K562 (cell line): ENCODE results near the gene LRRC25. TPM values are rescaled to one million over a fixed set of nuclear protein-coding genes. Genes with fewer than 3 reads are reported as not detected.

Experiments used
- ARID4B ChIP-seq: sonication (generic); formaldehyde crosslinking; IDR thresholded peaks from 2 replicates; pipeline ENCODE4 v1.8.0; 2022; ENCODE audit warnings: mild to moderate bottlenecking, missing genetic modification reagents
- BCL6 ChIP-seq: fragments of 250-450 bp; sonication (Bioruptor Pico); IDR thresholded peaks from 2 replicates; pipeline ENCODE4 v1.4.0; 2020
- BDP1 ChIP-seq: IDR thresholded peaks from 3 replicates; pipeline ENCODE4 v1.6.1; 2011; ENCODE audit not compliant: insufficient read length, insufficient read depth
- CREB3 ChIP-seq: fragments of 450-650 bp; conservative IDR thresholded peaks from 2 replicates; pipeline ENCODE4 v1.6.1; 2016; ENCODE audit warnings: missing genetic modification characterization, low read depth, mild to moderate bottlenecking, missing compliant biosample characterization, moderate library complexity
- HMBOX1 ChIP-seq: sonication (generic); IDR thresholded peaks from 2 replicates; pipeline ENCODE4 v1.6.1; 2016
- MAZ ChIP-seq, 2 experiments: fragments of 450-650 bp in 1 of 2; sonication (generic) in 1 of 2; formaldehyde crosslinking; IDR thresholded peaks in 1 of 2; conservative IDR thresholded peaks in 1 of 2; 2 replicates each; pipeline versions ENCODE4 v1.4.0 to v1.5.0; 2020; ENCODE audit warnings: mild to moderate bottlenecking in 1 of 2, missing genetic modification reagents in 1 of 2
- MCM2 ChIP-seq: fragments of 450-650 bp; IDR thresholded peaks from 2 replicates; pipeline ENCODE4 v1.6.1; 2017; ENCODE audit warnings: low read depth, mild to moderate bottlenecking
- MCM3 ChIP-seq: fragments of 450-650 bp; IDR thresholded peaks from 2 replicates; pipeline ENCODE4 v1.6.1; 2016
- MTA1 ChIP-seq: fragments of 450-650 bp; IDR thresholded peaks from 2 replicates; pipeline ENCODE4 v1.6.1; 2017; ENCODE audit warnings: borderline replicate concordance
- NBN ChIP-seq: fragments of 450-650 bp; IDR thresholded peaks from 2 replicates; pipeline ENCODE4 v1.6.1; 2016; ENCODE audit warnings: low read depth, mild to moderate bottlenecking
- NR3C1 ChIP-seq: sonication (generic); formaldehyde crosslinking; IDR thresholded peaks from 2 replicates; pipeline ENCODE4 v1.8.1; 2022; ENCODE audit warnings: missing genetic modification reagents
- PHF20 ChIP-seq: fragments of 450-650 bp; IDR thresholded peaks from 2 replicates; pipeline ENCODE4 v1.6.1; 2018; ENCODE audit not compliant: partially characterized antibody
- PRMT5 ChIP-seq: sonication (generic); formaldehyde crosslinking; IDR thresholded peaks from 2 replicates; pipeline ENCODE4 v1.5.0; 2020; ENCODE audit warnings: missing genetic modification reagents
- PRPF4 ChIP-seq: fragments of 200-400 bp; formaldehyde crosslinking; IDR thresholded peaks from one replicate; pipeline ENCODE4 v1.6.1; 2017; ENCODE audit warnings: low read length, low read depth, mild to moderate bottlenecking; ENCODE audit not compliant: insufficient read depth, poor library complexity, severe bottlenecking
- TAF9B ChIP-seq: fragments of 450-650 bp; IDR thresholded peaks from 2 replicates; pipeline ENCODE4 v1.6.1; 2018; ENCODE audit warnings: mild to moderate bottlenecking; ENCODE audit not compliant: partially characterized antibody
- TEAD1 ChIP-seq, 2 experiments: fragments of 450-650 bp in 1 of 2; sonication (generic) in 1 of 2; formaldehyde crosslinking; IDR thresholded peaks; 2 replicates each; pipeline versions ENCODE4 v1.4.0 to v1.8.0; 2020 to 2022; ENCODE audit warnings: mild to moderate bottlenecking in 2 of 2, missing genetic modification reagents in 1 of 2
- ZBTB11 ChIP-seq, 3 experiments: fragments of 200-800 bp in 1 of 3; fragments of 250-450 bp in 1 of 3; fragments of 450-650 bp in 1 of 3; sonication (Bioruptor Pico) in 1 of 3; sonication (Bioruptor generic) in 1 of 3; formaldehyde crosslinking in 1 of 3; IDR thresholded peaks; 2 replicates each; pipeline versions ENCODE4 v1.6.1 to v1.8.0; 2016 to 2022; ENCODE audit warnings: mild to moderate bottlenecking in 2 of 3, missing genetic modification characterization in 2 of 3, missing compliant biosample characterization in 1 of 3, moderate library complexity in 1 of 3
- ZFX ChIP-seq: sonication (generic); formaldehyde crosslinking; IDR thresholded peaks from 2 replicates; pipeline ENCODE4 v1.8.0; 2022; ENCODE audit warnings: mild to moderate bottlenecking, missing genetic modification reagents, moderate library complexity
- polyA plus RNA-seq, 8 experiments: library from polyadenylated mRNA; depleted of rRNA in 4 of 8; stranded (reverse) in 5 of 8; unstranded in 3 of 8; fragments of >200 nt; fragmentation: Nextera tagmentation in 2 of 8; fragmentation: Illumina TruSeq in 1 of 8; extraction: Ambion mirVana in 2 of 8; extraction: Trizol in 1 of 8; gene quantifications; 2 replicates each; pipeline versions ENCODE4 v1.2.1 to v1.2.3, GENCODE V29; 2011 to 2014; ENCODE audit warnings: inconsistent platforms in 1 of 8, missing spikeins in 1 of 8
- total RNA-seq, 7 experiments: library from RNA; depleted of rRNA in 6 of 7; stranded (reverse); fragments of >200 nt in 6 of 7; fragmentation: Illumina TruSeq in 2 of 7; extraction: Trizol in 2 of 7; gene quantifications; 2 replicates each; pipeline versions ENCODE4 v1.2.1 to v1.2.3, GENCODE V29; 2011 to 2021; ENCODE audit warnings: low replicate concordance in 1 of 7

The LRRC25 gene
- total and polyA plus RNA-seq, 9 of the 15 experiments (the other 6 are each of a cell fraction or from before 2014, with no cell fraction given): 0.07 to 0.36 (median 0.10) TPM; not detected in 3

GRCh38 chr19:18414504-18415177 lies 17.2 kb upstream of the LRRC25 start (continued):
- no peak; a peak in 1 of 6 replicates for TF ChIP-seq ZBTB11 (CRISPR knock-in tag; IDR thresholded peaks at IDR 0.05)
- TF ChIP-seq ZFX (CRISPR knock-in tag): peak; percentile 76
- no peak for TF ChIP-seq BDP1
- no peak for TF ChIP-seq BCL6 (CRISPR knock-in tag)
- no peak for TF ChIP-seq MCM3
- TF ChIP-seq PRMT5 (CRISPR knock-in tag): no peak
- TF ChIP-seq CREB3: no peak; the same call in 1 of the 2 replicates
- no peak for TF ChIP-seq MCM2
- TF ChIP-seq MTA1: no peak
- peak in 1 of 2 experiments; percentile 54; a peak in 2 of 4 replicates for TF ChIP-seq MAZ (CRISPR knock-in tag; conservative IDR thresholded peaks at IDR 0.05 in 1 of 2, IDR thresholded peaks at IDR 0.05 in 1 of 2)
- TF ChIP-seq PRPF4: no peak
- TF ChIP-seq TAF9B: no peak
- TF ChIP-seq NBN: peak; percentile 37; the same call in 1 of the 2 replicates
- TF ChIP-seq HMBOX1: peak; percentile 73
- no peak for TF ChIP-seq PHF20
- 0 out of 4 replicates have a peak, but pooled peaks of 1 of the 2 experiments have one; percentile 32 for TF ChIP-seq TEAD1 (CRISPR knock-in tag; IDR thresholded peaks at IDR 0.05)
- TF ChIP-seq NR3C1 (CRISPR knock-in tag): no peak
- 0 out of 2 replicates have a peak, but pooled peaks have one; percentile 33 for TF ChIP-seq ARID4B (CRISPR knock-in tag)
